Measurements from ENCODE around the gene PCCA.
"Not testable (repeated sequence)": the region's sequence is repeated elsewhere in the genome, so short reads cannot be mapped to it uniquely, and the experiment has no call there.

Gene PCCA

GRCh38 chr13:100141461-100141961 lies 52.6 kb downstream of the PCCA start:
- DNase-seq, result not testable (repeated sequence)

DNA sequence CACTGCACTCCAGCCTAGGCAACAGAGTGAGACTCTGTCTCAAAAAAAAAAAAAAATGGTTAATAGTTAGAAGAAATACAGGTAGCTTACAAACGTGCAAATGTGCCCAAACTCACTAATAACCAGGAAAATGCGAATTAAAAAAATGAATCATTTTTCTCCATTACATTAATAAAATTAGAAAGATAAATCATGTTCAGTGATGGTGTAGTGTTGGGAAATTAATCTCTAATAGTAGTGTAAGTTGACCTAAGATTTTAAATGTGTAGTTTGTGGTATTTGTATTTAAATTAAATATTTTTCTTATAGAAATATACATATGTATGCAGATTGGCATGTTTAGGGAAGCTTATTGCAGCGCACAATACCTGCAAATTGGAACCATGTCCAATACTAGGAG lies 57.6 kb downstream of the PCCA start:
- DNase-seq, result no peak

DNA sequence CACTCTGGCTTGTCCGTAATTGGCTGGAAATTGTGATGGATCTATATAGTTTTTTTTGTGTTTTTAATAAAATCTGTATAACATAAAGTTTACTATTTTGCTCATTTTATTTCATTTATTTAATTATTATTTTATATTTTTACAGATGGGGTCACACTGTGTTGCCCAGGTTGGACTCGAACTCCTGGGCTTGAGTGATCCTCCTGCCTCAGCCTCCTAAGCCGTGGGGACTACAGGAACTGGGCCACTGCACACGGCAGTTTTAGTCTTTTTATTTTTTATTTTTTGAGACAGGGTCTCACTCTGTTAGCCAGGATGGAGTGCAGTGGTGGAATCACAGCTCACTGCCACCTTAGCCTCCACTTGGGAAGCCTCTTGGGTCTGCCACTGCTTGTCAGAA lies 58.9 kb downstream of the PCCA start:
- DNase-seq, result no peak

DNA sequence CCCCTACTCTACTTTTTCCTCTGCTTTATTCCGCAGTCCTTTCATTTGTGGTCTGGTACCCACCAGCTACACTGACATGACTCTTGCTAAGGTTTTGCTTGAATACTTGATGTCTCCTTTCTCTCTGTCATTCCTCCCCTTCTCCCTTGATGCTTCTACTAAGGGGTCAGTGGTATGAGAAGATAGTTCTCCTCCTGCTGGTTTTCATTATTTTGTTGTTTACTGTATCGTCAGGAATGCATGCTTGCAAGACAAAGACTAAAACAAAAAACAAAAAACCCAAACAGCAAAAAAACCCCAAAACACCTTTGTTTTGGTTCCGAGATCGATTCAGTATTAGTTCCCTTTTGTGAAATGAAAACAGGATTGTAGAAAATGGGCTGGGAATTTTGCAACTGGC lies 59.5 kb downstream of the PCCA start:
- DNase-seq, result no peak

GRCh38 chr13:100149389-100149788 lies 60.5 kb downstream of the PCCA start:
- DNase-seq, result no peak

- DNase-seq, result not testable (repeated sequence)
These were observed 61.8 kb downstream of the PCCA start for GRCh38 chr13:100150711-100151110.

GRCh38 chr13:100154842-100155416 lies 66.0 kb downstream of the PCCA start:
- DNase-seq, result no peak

DNA sequence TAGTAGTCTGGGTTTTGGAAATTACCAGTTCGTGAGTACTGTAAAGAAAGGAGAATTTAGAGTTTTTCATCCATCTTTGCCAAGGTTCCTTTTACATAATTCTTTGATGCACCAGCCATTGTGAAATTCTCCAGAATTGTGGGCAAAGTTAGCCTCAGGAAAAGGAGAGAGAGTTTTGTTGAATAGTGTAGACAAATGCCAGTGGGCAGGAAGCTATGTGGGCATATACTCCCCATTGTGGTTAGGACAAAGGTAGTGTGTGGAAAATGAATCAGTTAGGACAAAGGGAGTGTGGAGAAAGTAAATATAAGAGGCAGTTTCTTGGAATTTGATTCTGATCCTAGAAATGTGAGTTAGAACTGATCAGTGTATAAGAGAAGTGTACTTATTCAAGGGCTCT lies 67.9 kb downstream of the PCCA start:
- no peak for DNase-seq

DNA sequence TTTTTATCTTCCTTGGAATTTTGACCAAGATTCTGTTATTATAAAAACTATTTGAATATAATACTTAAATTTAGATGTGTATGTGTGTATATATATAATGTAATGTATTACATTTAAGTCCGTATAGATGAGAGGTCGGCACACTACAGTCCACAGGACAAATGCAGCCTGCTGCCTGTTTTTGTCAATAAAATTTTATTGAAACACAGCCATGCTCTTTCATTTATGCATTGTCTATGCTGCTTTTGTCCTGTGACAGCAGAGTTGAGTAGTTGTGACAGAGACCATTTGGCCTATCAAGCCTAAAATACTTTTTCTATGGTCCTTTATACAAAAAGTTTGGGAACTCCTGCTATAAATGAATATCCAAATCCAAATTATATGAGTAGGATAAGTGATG lies 69.7 kb downstream of the PCCA start:
- no peak for DNase-seq

- no peak for DNase-seq
These were observed 70.7 kb downstream of the PCCA start for GRCh38 chr13:100159584-100159983.

GRCh38 chr13:100160450-100160849 lies 71.6 kb downstream of the PCCA start:
- no peak for DNase-seq

DNA sequence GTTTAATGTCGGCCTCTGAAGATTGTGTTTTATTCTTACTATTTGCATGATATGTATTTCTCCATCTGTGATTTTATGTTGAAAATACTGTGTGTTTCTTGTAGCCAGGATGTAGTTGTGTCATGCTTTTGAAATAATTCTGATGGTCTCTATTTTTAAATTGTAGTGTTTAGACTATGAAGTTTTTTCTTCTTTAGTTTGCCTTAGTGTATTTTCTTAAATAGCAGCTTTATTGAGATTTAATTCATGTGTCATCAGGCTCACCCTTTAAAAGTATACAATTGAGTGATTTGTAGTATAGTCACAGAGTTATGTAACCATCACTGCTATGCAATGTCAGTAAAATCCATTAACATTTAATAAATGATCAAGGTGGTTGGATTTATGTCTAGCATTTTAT lies 74.5 kb downstream of the PCCA start:
- no peak for DNase-seq

GRCh38 chr13:100173203-100173602 lies 84.3 kb downstream of the PCCA start:
- no peak for DNase-seq

- DNase-seq, result not testable (repeated sequence)
These were observed 85.6 kb downstream of the PCCA start for GRCh38 chr13:100174455-100174854.

GRCh38 chr13:100175078-100175802 lies 86.3 kb downstream of the PCCA start:
- DNase-seq, result peak; percentile 19

- no peak for DNase-seq
These were observed 86.9 kb downstream of the PCCA start for GRCh38 chr13:100175803-100176182.

- peak; percentile 67 for DNase-seq
These were observed 88.0 kb downstream of the PCCA start for GRCh38 chr13:100176801-100177400.

DNA sequence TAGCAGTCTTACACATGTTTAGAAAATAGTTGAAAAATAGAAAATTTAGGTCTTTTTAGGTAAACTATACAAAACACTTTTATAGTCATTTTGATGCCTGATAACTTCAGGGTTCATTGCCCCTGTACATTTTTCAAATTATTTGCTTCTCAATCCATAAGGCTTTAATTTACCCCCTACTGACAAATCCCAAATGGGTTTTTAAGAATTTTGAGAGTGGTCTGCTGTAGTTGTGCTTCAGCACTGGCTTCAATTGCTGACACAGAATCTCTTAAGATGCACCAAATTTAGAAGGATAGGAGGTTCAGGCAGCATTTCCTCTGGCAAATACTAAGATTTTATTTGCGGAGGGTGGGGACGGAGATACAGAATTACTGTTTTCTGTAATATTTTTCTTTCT lies 89.4 kb downstream of the PCCA start:
- peak; percentile 10 for DNase-seq

DNA sequence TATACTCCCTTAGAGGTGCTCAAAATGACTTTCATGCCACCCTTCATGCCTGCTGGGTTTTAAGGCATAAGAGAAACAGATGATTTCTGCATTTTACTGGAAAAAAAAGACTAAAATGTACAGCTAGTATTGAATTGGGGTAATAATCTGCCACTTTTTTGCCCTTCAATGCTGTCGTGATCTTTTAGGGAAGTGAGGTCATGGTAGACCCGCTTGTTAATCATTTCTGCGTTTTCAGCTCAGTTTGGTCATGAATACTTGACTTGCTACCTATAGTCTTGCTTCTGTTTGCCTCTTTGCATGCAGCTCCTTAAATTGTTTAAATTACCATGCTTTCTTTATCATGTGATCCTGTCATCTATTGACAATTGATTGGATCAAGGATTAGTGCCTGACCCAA lies 90.4 kb downstream of the PCCA start:
- DNase-seq, result no peak

- no peak for DNase-seq
These were observed 94.1 kb downstream of the PCCA start for GRCh38 chr13:100182900-100183490.

DNA sequence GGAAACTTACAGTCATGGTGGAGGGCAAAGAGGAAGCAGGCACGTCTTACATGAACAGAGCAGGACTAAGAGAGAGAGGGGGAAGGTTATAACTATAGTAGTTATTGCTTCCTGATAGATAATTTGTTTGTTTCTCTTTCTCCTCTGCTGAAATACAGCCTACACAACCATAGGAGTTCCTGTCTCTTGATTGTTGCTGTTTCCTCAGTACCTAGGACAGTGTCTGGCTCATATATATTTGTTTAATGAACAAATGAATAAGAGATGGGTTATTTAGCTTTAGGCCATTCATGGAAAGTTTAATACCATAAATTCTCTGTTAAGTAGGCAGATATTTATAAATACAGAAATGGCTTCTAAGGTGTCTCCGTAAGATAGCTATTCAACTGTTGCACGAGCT lies 95.2 kb downstream of the PCCA start:
- DNase-seq, result no peak

DNA sequence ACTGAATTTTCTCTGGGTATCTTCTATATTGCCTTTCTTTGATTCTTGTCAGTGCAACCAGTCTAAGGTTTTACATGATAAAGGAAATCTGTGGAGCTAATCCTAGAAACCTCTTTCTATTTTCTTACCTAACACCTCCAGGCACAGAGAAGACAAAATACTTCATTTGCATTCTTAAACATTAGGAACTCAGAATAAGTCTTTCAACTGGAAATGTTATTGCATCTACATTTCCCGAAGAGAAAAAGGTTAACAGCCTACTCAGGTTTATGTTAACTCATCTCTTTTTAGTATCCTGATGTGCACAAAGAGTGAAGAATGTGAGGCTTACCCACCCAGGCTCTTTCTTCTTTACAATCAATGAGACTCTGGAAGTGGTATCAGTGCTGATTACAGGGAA lies 106.7 kb downstream of the PCCA start:
- DNase-seq, result no peak

DNA sequence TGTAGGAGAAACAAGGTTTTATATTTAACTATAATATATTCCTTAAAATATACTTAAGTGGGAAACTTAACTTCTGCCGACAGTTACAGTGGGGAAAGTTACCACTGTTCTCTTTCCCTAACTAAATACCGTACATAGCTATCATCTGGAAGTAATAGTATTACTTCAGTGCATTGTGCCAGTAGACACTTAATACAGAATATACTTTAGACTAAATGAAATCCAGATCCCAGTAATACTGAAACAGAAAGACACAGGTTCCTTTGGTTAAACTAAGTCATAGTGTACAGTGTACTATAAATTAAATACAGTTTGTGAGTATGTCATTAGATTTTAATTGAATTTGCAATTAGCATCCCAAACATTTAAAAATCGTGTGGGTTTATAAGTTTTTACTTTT lies 107.5 kb downstream of the PCCA start:
- no peak for DNase-seq

GRCh38 chr13:100197116-100197515 lies 108.2 kb downstream of the PCCA start:
- no peak for DNase-seq

All from fibroblast of skin of right quadriceps (primary cell).